Stomach smooth muscle (tissue), 2 donors: ENCODE results near the gene ITGB1BP2.
"Not testable (repeated sequence)": the region's sequence is repeated elsewhere in the genome, so short reads cannot be mapped to it uniquely, and the experiment has no call there.

ENCODE experiments used
- H3K27ac ChIP-seq: one replicate; pipeline ENCODE4 v1.7.0; 2013; ENCODE audit warnings: mild to moderate bottlenecking, low read length, inconsistent platforms
- H3K27me3 ChIP-seq, 2 donors: one replicate each; pipeline ENCODE4 v1.7.0; 2013; ENCODE audit warnings: low read length in 2 of 2; ENCODE audit not compliant: insufficient read depth in 2 of 2, control insufficient read depth in 1 of 2
- H3K36me3 ChIP-seq, 2 donors: one replicate each; pipeline ENCODE4 v1.7.0; 2013; ENCODE audit warnings: low read length in 2 of 2; ENCODE audit not compliant: control insufficient read depth in 2 of 2, insufficient read depth in 2 of 2
- H3K4me1 ChIP-seq: one replicate; pipeline ENCODE4 v1.7.0; 2013; ENCODE audit warnings: low read length; ENCODE audit not compliant: control insufficient read depth, insufficient read depth
- H3K4me3 ChIP-seq, 2 donors: one replicate each; pipeline ENCODE4 v1.7.0; 2013; ENCODE audit warnings: low read length in 2 of 2
- H3K9ac ChIP-seq, 2 donors: one replicate each; pipeline ENCODE4 v1.7.0; 2013; ENCODE audit warnings: low read length in 2 of 2, mild to moderate bottlenecking in 1 of 2
- H3K9me3 ChIP-seq, 2 donors: one replicate each; pipeline ENCODE4 v1.7.0; 2013; ENCODE audit warnings: low read length in 2 of 2; ENCODE audit not compliant: control insufficient read depth in 2 of 2
- donor health status: healthy.
- donor health status: Pancreatic carcinoma.

ITGB1BP2 gene

GRCh38 chrX:71301195-71301924, at the start of gene ITGB1BP2:
Gene ITGB1BP2 (plus strand): TSS chrX:71301750. CDS start chrX:71301807, 57 bp downstream.
- Histone ChIP-seq H3K36me3 (peaks cover 23 to 33% of the 10 kb centered on the region in 2 donors), H3K9ac (peak within 1 kb of the TSS; percentile 61 to 64)

GRCh38 chrX:71252221-71252620, 49.3 kb upstream of the ITGB1BP2 start:
- no peaks in the 10 kb centered on the region for H3K9me3 ChIP-seq

More at GRCh38 chrX:71301195-71301924, at the start of gene ITGB1BP2:
- Histone ChIP-seq H3K9me3 (no peaks in the 10 kb centered on the region), H3K4me1 (peaks cover 11% of the 10 kb centered on the region), H3K27ac (peak within 1 kb of the TSS; percentile 58), H3K27me3 (no peaks in the 10 kb centered on the region), H3K4me3 (peak within 1 kb of the TSS; percentile 54 to 69)

GRCh38 chrX:71253253-71254091, 48.1 kb upstream of the ITGB1BP2 start:
- H3K36me3 ChIP-seq, result peaks cover 0 to 8% of the 10 kb centered on the region in 2 donors
- peak overlapping the region; percentile 84 for H3K27ac ChIP-seq
- H3K9me3 ChIP-seq, result no peaks in the 10 kb centered on the region
- H3K4me3 ChIP-seq, result peak overlapping the region; percentile 60 to 79
- H3K9ac ChIP-seq, result peak overlapping the region; percentile 68 to 72
- H3K4me1 ChIP-seq, result peaks cover 20% of the 10 kb centered on the region
- H3K27me3 ChIP-seq, result peaks cover 0 to 8% of the 10 kb centered on the region in 2 donors

More at GRCh38 chrX:71252221-71252620, 49.3 kb upstream of the ITGB1BP2 start:
- Histone ChIP-seq H3K27me3 (peaks cover 0 to 10% of the 10 kb centered on the region in 2 donors), H3K4me1 (peaks cover 20% of the 10 kb centered on the region), H3K9ac (peak overlapping the region in 1 of 2 donors; percentile 33), H3K27ac (no peak overlapping the region), H3K4me3 (no peak overlapping the region), H3K36me3 (peaks cover 5 to 17% of the 10 kb centered on the region in 2 donors)

GRCh38 chrX:71254092-71254963, 47.2 kb upstream of the ITGB1BP2 start, which contains the start of gene ZMYM3:
Gene ZMYM3 (minus strand): TSS chrX:71254140. CDS start chrX:71253255, 885 bp downstream.
- Histone ChIP-seq H3K4me1 (peaks cover 20% of the 10 kb centered on the region), H3K9ac (peak within 1 kb of the TSS; percentile 74 to 79), H3K4me3 (peak within 1 kb of the TSS; percentile 70 to 79), H3K27me3 (peaks cover 0 to 8% of the 10 kb centered on the region in 2 donors), H3K27ac (peak within 1 kb of the TSS; percentile 84), H3K36me3 (peaks cover 0 to 4% of the 10 kb centered on the region in 2 donors), H3K9me3 (no peaks in the 10 kb centered on the region)

GRCh38 chrX:71256051-71256450, 45.5 kb upstream of the ITGB1BP2 start:
- peaks cover 0 to 5% of the 10 kb centered on the region in 2 donors for H3K27me3 ChIP-seq
- H3K4me3 ChIP-seq, result no peak overlapping the region
- H3K9me3 ChIP-seq, result no peaks in the 10 kb centered on the region
- H3K27ac ChIP-seq, result peak overlapping the region; percentile 84
- H3K9ac ChIP-seq, result no peak overlapping the region
- H3K36me3 ChIP-seq, result no peaks in the 10 kb centered on the region
- H3K4me1 ChIP-seq, result peaks cover 20% of the 10 kb centered on the region

GRCh38 chrX:71256856-71257255, 44.7 kb upstream of the ITGB1BP2 start:
- Histone ChIP-seq H3K4me1 (peaks cover 19% of the 10 kb centered on the region), H3K4me3 (no peak overlapping the region), H3K9me3 (no peaks in the 10 kb centered on the region), H3K27ac (no peak overlapping the region), H3K27me3 (peaks cover 0 to 5% of the 10 kb centered on the region in 2 donors), H3K9ac (no peak overlapping the region), H3K36me3 (no peaks in the 10 kb centered on the region)

GRCh38 chrX:71268624-71269023, 32.9 kb upstream of the ITGB1BP2 start:
- not testable (repeated sequence) for H3K36me3 ChIP-seq, H3K27me3 ChIP-seq, H3K27ac ChIP-seq, H3K9ac ChIP-seq, H3K4me1 ChIP-seq, H3K4me3 ChIP-seq, H3K9me3 ChIP-seq

- no peak overlapping the region for H3K9ac ChIP-seq
- H3K4me3 ChIP-seq, result no peak overlapping the region
- no peaks in the 10 kb centered on the region for H3K36me3 ChIP-seq
- no peak overlapping the region for H3K27ac ChIP-seq
- no peaks in the 10 kb centered on the region for H3K9me3 ChIP-seq
- H3K4me1 ChIP-seq, result no peaks in the 10 kb centered on the region
- no peaks in the 10 kb centered on the region for H3K27me3 ChIP-seq
Observed at GRCh38 chrX:71269801-71270395, 31.7 kb upstream of the ITGB1BP2 start.

- H3K4me1 ChIP-seq, H3K27ac ChIP-seq, H3K36me3 ChIP-seq: not testable (repeated sequence)
Observed at GRCh38 chrX:71272313-71272712, 29.2 kb upstream of the ITGB1BP2 start.

GRCh38 chrX:71281300-71281699, 20.2 kb upstream of the ITGB1BP2 start:
- not testable (repeated sequence) for H3K27me3 ChIP-seq, H3K4me3 ChIP-seq, H3K4me1 ChIP-seq, H3K9me3 ChIP-seq, H3K27ac ChIP-seq, H3K36me3 ChIP-seq, H3K9ac ChIP-seq

More at GRCh38 chrX:71272313-71272712, 29.2 kb upstream of the ITGB1BP2 start:
- not testable (repeated sequence) for H3K27me3 ChIP-seq, H3K9me3 ChIP-seq, H3K9ac ChIP-seq, H3K4me3 ChIP-seq
